DND-41 (cell line): ENCODE data around the gene ZSCAN1.

Source experiments
- ATAC-seq: fragments of 200-7000 bp; cut with Tn5 transposase; 3 replicates; pipeline ENCODE4 v1.9.1; 2021; ENCODE audit warnings: low read depth; ENCODE audit not compliant: insufficient read depth
- DNase-seq: peaks from one replicate; pipeline ENCODE4 v3.0.0-alpha.2; 2020
- H2AFZ ChIP-seq: 2 replicates; pipeline ENCODE4 v1.6.0; 2012; ENCODE audit warnings: low read depth, low read length
- H3K27ac ChIP-seq: 2 replicates; pipeline ENCODE4 v1.5.1; 2012; ENCODE audit warnings: low read length, inconsistent platforms
- H3K27me3 ChIP-seq: fragments of 200-600 bp; sonication (generic); 2 replicates; pipeline ENCODE4 v1.6.0; 2012; ENCODE audit warnings: low read length, mild to moderate bottlenecking, inconsistent platforms; ENCODE audit not compliant: insufficient read depth, poor library complexity
- H3K36me3 ChIP-seq: 2 replicates; pipeline ENCODE4 v1.5.1; 2012; ENCODE audit warnings: low read length, inconsistent platforms; ENCODE audit not compliant: insufficient read depth
- H3K4me1 ChIP-seq: 2 replicates; pipeline ENCODE4 v1.5.1; 2012; ENCODE audit warnings: mild to moderate bottlenecking, low read length; ENCODE audit not compliant: insufficient read depth
- H3K4me2 ChIP-seq: 2 replicates; pipeline ENCODE4 v1.6.0; 2012; ENCODE audit warnings: mild to moderate bottlenecking, moderate library complexity, low read length, inconsistent platforms; ENCODE audit not compliant: insufficient read depth
- H3K4me3 ChIP-seq, 2 experiments: fragments of 200-600 bp in 1 of 2; shearing (Covaris generic) in 1 of 2; 2 replicates each; pipeline ENCODE4 v1.5.1; 2012 to 2016; ENCODE audit warnings: inconsistent platforms in 2 of 2, low read length in 2 of 2, mild to moderate bottlenecking in 2 of 2, low read depth in 1 of 2, moderate library complexity in 1 of 2
- H3K79me2 ChIP-seq: 2 replicates; pipeline ENCODE4 v1.6.0; 2012; ENCODE audit warnings: low read length, inconsistent platforms; ENCODE audit not compliant: insufficient read depth
- H3K9ac ChIP-seq: 2 replicates; pipeline ENCODE4 v1.6.0; 2012; ENCODE audit warnings: low read depth, mild to moderate bottlenecking, inconsistent platforms, low read length, moderate library complexity
- H3K9me3 ChIP-seq: 2 replicates; pipeline ENCODE4 v1.5.1; 2012; ENCODE audit warnings: low read length, moderate library complexity, mild to moderate bottlenecking, inconsistent platforms; ENCODE audit not compliant: insufficient read depth, severe bottlenecking
- H4K20me1 ChIP-seq: 2 replicates; pipeline ENCODE4 v1.6.0; 2012; ENCODE audit warnings: low read length; ENCODE audit not compliant: insufficient read depth
- EZH2 ChIP-seq: IDR thresholded peaks from 3 replicates; pipeline ENCODE4 v1.6.1; 2012; ENCODE audit warnings: borderline replicate concordance, low read depth, mild to moderate bottlenecking, moderate library complexity, low read length, inconsistent platforms; ENCODE audit not compliant: severe bottlenecking
- TF ChIP-seq, protein P1 (sequence below): IDR thresholded peaks from 2 replicates; pipeline ENCODE4 v1.5.1; 2012; ENCODE audit warnings: borderline replicate concordance, low read length, moderate library complexity, mild to moderate bottlenecking; ENCODE audit not compliant: poor library complexity, severe bottlenecking; ENCODE audit errors: extremely low read depth

Gene ZSCAN1

DNA sequence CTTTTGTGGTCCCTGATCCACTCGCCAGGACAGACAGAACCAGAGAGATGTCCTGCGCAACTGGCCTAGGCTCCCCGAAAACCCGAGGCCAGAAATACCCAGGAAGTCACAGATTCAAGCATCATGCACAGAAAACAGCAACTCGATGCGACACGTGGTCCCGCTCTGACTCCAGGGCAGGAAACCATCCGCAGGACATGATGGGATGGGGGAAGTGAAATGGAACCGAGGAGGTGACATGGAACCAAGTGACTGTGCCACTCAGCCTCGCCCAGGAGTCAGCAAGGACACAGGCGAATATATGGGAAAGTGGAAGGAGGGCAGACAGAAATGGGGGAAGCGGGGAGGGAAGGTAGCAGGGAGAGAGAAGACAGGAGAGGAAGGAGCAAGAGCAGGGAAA, 63.1 kb downstream of the ZSCAN1 start:
- Histone ChIP-seq H3K9ac (peak overlapping the region; percentile 99), H2AFZ (no peak overlapping the region), H4K20me1 (no peaks in the 10 kb centered on the region), H3K36me3 (peaks cover 12% of the 10 kb centered on the region), H3K27me3 (no peaks in the 10 kb centered on the region), H3K79me2 (peaks cover 30% of the 10 kb centered on the region), H3K27ac (0 out of 2 replicates have a peak overlapping the region, but pooled peaks have one; percentile 29), H3K4me2 (peak overlapping the region; percentile 74), H3K4me3 (peak overlapping the region in 1 of 2 experiments; percentile 100; a peak in 2 of 4 replicates), H3K9me3 (peaks cover 6% of the 10 kb centered on the region), H3K4me1 (peaks cover 21% of the 10 kb centered on the region)
- TF ChIP-seq EZH2, result no peak
- TF ChIP-seq, protein P1, sequence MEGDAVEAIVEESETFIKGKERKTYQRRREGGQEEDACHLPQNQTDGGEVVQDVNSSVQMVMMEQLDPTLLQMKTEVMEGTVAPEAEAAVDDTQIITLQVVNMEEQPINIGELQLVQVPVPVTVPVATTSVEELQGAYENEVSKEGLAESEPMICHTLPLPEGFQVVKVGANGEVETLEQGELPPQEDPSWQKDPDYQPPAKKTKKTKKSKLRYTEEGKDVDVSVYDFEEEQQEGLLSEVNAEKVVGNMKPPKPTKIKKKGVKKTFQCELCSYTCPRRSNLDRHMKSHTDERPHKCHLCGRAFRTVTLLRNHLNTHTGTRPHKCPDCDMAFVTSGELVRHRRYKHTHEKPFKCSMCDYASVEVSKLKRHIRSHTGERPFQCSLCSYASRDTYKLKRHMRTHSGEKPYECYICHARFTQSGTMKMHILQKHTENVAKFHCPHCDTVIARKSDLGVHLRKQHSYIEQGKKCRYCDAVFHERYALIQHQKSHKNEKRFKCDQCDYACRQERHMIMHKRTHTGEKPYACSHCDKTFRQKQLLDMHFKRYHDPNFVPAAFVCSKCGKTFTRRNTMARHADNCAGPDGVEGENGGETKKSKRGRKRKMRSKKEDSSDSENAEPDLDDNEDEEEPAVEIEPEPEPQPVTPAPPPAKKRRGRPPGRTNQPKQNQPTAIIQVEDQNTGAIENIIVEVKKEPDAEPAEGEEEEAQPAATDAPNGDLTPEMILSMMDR, result no peak
- ATAC-seq (no peak), DNase-seq (no peak)

GRCh38 chr19:58097349-58097748, 63.5 kb downstream of the ZSCAN1 start:
- peaks cover 12% of the 10 kb centered on the region for H3K36me3 ChIP-seq

DNA sequence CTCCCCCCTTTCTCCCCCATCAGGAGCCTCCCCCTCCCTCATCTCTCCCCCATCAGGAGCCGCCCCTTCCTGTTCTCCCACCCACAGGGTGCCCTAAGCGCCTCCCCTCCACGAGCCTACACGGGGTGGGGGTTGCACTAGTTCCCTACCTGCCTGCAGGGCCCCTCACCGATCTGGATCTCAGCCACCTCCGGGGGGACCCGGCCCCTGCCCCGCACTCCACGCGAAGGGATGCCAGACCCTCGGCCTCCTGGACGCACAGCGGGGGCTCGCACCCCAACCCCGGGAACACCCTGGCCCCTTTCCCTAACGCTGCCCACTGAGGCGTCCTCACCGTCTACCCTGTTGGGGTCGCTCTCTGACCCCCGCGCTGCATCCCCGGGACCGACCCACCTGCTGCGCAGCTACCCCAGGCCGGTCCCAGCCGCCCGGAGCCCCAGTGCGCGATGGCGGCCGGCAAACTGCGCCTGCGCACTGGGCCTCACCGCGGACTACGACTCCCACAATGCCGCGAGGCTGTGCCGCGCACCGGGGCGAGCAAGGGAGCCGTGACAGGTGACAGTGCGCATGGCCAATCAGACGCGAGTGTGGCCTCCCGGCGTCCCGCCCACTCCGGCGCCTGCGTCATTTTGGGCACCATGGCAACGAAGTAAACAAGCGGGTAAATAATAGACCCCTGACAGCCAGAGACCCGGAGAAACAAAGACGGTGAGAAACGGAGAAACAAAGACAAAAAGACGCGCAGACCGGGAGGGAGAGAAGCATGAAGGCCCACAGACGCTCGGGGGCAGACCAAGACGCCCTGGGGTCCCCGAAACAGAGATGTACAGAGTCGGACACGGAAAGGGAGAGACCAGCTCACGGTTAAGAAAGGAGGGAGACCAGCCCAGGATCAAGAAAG, 64.2 kb downstream of the ZSCAN1 start, which contains the start of gene ZSCAN18:
ZSCAN18 (minus strand) TSS at position 451 of the 901 bp plus-strand sequence. CDS start 7,964 bp downstream, outside the sequence.
- Histone ChIP-seq H3K79me2 (peaks cover 30% of the 10 kb centered on the region), H3K36me3 (peaks cover 12% of the 10 kb centered on the region), H3K4me1 (peaks cover 21% of the 10 kb centered on the region), H3K4me3 (peak within 1 kb of the TSS; percentile 96 to 100), H3K27ac (peak within 1 kb of the TSS; percentile 95), H4K20me1 (no peaks in the 10 kb centered on the region), H3K9me3 (peaks cover 7% of the 10 kb centered on the region), H3K9ac (peak within 1 kb of the TSS; percentile 99), H3K4me2 (peak within 1 kb of the TSS; percentile 74), H3K27me3 (no peaks in the 10 kb centered on the region), H2AFZ (peak within 1 kb of the TSS; percentile 76)
- ATAC-seq (peak; percentile 97), DNase-seq (peak; percentile 98)
- TF ChIP-seq, protein P1, result no peak
- TF ChIP-seq EZH2, result no peak

More at GRCh38 chr19:58097349-58097748, 63.5 kb downstream of the ZSCAN1 start:
- H4K20me1 ChIP-seq, result no peaks in the 10 kb centered on the region
- no peaks in the 10 kb centered on the region for H3K27me3 ChIP-seq
- TF ChIP-seq, protein P1, result no peak
- no peak for TF ChIP-seq EZH2
- no peak overlapping the region for H2AFZ ChIP-seq
- peak overlapping the region; percentile 54; the same call in 1 of the 2 replicates for H3K27ac ChIP-seq
- ATAC-seq (no peak), DNase-seq (no peak)
- peaks cover 21% of the 10 kb centered on the region for H3K4me1 ChIP-seq
- peaks cover 7% of the 10 kb centered on the region for H3K9me3 ChIP-seq
- peak overlapping the region; percentile 96 to 100; a peak in 3 of 4 replicates for H3K4me3 ChIP-seq
- H3K9ac ChIP-seq, result peak overlapping the region; percentile 99
- H3K79me2 ChIP-seq, result peaks cover 30% of the 10 kb centered on the region
- H3K4me2 ChIP-seq, result peak overlapping the region; percentile 74
